HEK293 (cell line): ENCODE results near the gene INTS14.

Experiments used
- BCL11B ChIP-seq: fragments of 450-650 bp; formaldehyde crosslinking; IDR thresholded peaks from 2 replicates; pipeline ENCODE4 v1.5.1; 2016; ENCODE audit warnings: low read depth, missing biosample characterization, missing genetic modification characterization
- PRDM6 ChIP-seq: fragments of 450-650 bp; formaldehyde crosslinking; IDR thresholded peaks from 2 replicates; pipeline ENCODE4 v1.5.1; 2017; ENCODE audit warnings: missing biosample characterization, missing genetic modification characterization
- SCRT2 ChIP-seq: fragments of 450-650 bp; formaldehyde crosslinking; IDR thresholded peaks from 2 replicates; pipeline ENCODE4 v1.5.1; 2016; ENCODE audit warnings: missing biosample characterization, missing genetic modification characterization
- TCF7L2 ChIP-seq: IDR thresholded peaks from 2 replicates; pipeline ENCODE4 v1.6.1; 2011; ENCODE audit warnings: low read depth, mild to moderate bottlenecking, inconsistent platforms, low read length, moderate library complexity, borderline replicate concordance
- TRIM28 ChIP-seq: IDR thresholded peaks from 2 replicates; pipeline ENCODE4 v1.6.1; 2011; ENCODE audit warnings: low read length, control low read depth, borderline replicate concordance
- ZBTB10 ChIP-seq: fragments of 450-650 bp; formaldehyde crosslinking; IDR thresholded peaks from 2 replicates; pipeline ENCODE4 v1.5.1; 2016; ENCODE audit warnings: missing biosample characterization, missing genetic modification characterization
- ZFP69B ChIP-seq: fragments of 450-650 bp; formaldehyde crosslinking; IDR thresholded peaks from 2 replicates; pipeline ENCODE4 v1.5.1; 2016; ENCODE audit warnings: missing biosample characterization, missing genetic modification characterization
- ZNF138 ChIP-seq: fragments of 450-650 bp; formaldehyde crosslinking; IDR thresholded peaks from 2 replicates; pipeline ENCODE4 v1.5.1; 2016; ENCODE audit warnings: missing biosample characterization, missing genetic modification characterization, borderline replicate concordance
- ZNF174 ChIP-seq: fragments of 450-650 bp; formaldehyde crosslinking; IDR thresholded peaks from 2 replicates; pipeline ENCODE4 v1.5.0; 2017; ENCODE audit warnings: missing biosample characterization, mild to moderate bottlenecking, missing genetic modification characterization
- ZNF18 ChIP-seq: fragments of 450-650 bp; formaldehyde crosslinking; IDR thresholded peaks from 2 replicates; pipeline ENCODE4 v1.5.1; 2016; ENCODE audit warnings: missing biosample characterization, missing genetic modification characterization
- ZNF19 ChIP-seq: fragments of 450-650 bp; formaldehyde crosslinking; IDR thresholded peaks from 2 replicates; pipeline ENCODE4; 2016; ENCODE audit warnings: missing biosample characterization, missing genetic modification characterization, low read depth
- ZNF214 ChIP-seq: fragments of 450-650 bp; formaldehyde crosslinking; IDR thresholded peaks from 2 replicates; pipeline ENCODE4 v1.5.1; 2017; ENCODE audit warnings: missing biosample characterization, mild to moderate bottlenecking, missing genetic modification characterization, borderline replicate concordance
- ZNF26 ChIP-seq: fragments of 450-650 bp; formaldehyde crosslinking; IDR thresholded peaks from 2 replicates; pipeline ENCODE4 v1.5.1; 2016; ENCODE audit warnings: missing biosample characterization, missing genetic modification characterization
- ZNF292 ChIP-seq: fragments of 450-650 bp; formaldehyde crosslinking; IDR thresholded peaks from 2 replicates; pipeline ENCODE4 v1.5.1; 2016; ENCODE audit warnings: low read depth, missing biosample characterization, missing genetic modification characterization, borderline replicate concordance
- ZNF311 ChIP-seq: fragments of 450-650 bp; formaldehyde crosslinking; IDR thresholded peaks from 2 replicates; pipeline ENCODE4 v1.5.1; 2017; ENCODE audit warnings: missing biosample characterization, missing genetic modification characterization, borderline replicate concordance
- ZNF394 ChIP-seq: fragments of 450-650 bp; formaldehyde crosslinking; IDR thresholded peaks from 2 replicates; pipeline ENCODE4 v1.5.1; 2016; ENCODE audit warnings: missing biosample characterization, missing genetic modification characterization, mild to moderate bottlenecking, moderate library complexity, borderline replicate concordance
- ZNF449 ChIP-seq: fragments of 450-650 bp; formaldehyde crosslinking; IDR thresholded peaks from 2 replicates; pipeline ENCODE4 v1.5.1; 2017; ENCODE audit warnings: missing biosample characterization, mild to moderate bottlenecking, missing genetic modification characterization, moderate library complexity
- ZNF544 ChIP-seq: fragments of 450-650 bp; formaldehyde crosslinking; IDR thresholded peaks from 2 replicates; pipeline ENCODE4 v1.5.0; 2017; ENCODE audit warnings: missing biosample characterization, missing genetic modification characterization
- ZNF549 ChIP-seq: fragments of 450-650 bp; IDR thresholded peaks from 2 replicates; pipeline ENCODE4 v1.5.1; 2018; ENCODE audit warnings: missing biosample characterization, missing genetic modification characterization, mild to moderate bottlenecking, inconsistent platforms, moderate library complexity
- ZNF555 ChIP-seq: fragments of 450-650 bp; formaldehyde crosslinking; conservative IDR thresholded peaks from 2 replicates; pipeline ENCODE4 v1.5.1; 2017; ENCODE audit warnings: missing biosample characterization, mild to moderate bottlenecking, missing genetic modification characterization, inconsistent platforms
- ZNF561 ChIP-seq: fragments of 450-650 bp; IDR thresholded peaks from 2 replicates; pipeline ENCODE4 v1.5.1; 2018; ENCODE audit warnings: missing biosample characterization, missing genetic modification characterization, borderline replicate concordance
- ZNF571 ChIP-seq: fragments of 450-650 bp; formaldehyde crosslinking; IDR thresholded peaks from 2 replicates; pipeline ENCODE4 v1.5.0; 2017; ENCODE audit warnings: missing biosample characterization, missing genetic modification characterization
- ZNF585B ChIP-seq: fragments of 450-650 bp; formaldehyde crosslinking; IDR thresholded peaks from 2 replicates; pipeline ENCODE4 v1.5.1; 2016; ENCODE audit warnings: missing biosample characterization, missing genetic modification characterization
- ZNF596 ChIP-seq: fragments of 450-650 bp; IDR thresholded peaks from 2 replicates; pipeline ENCODE4 v1.5.0; 2018; ENCODE audit warnings: missing biosample characterization, mild to moderate bottlenecking, missing genetic modification characterization, moderate library complexity
- ZNF629 ChIP-seq: fragments of 450-650 bp; formaldehyde crosslinking; IDR thresholded peaks from 2 replicates; pipeline ENCODE4 v1.5.1; 2017; ENCODE audit warnings: missing biosample characterization, missing genetic modification characterization
- ZNF704 ChIP-seq: fragments of 450-650 bp; formaldehyde crosslinking; IDR thresholded peaks from 2 replicates; pipeline ENCODE4 v1.5.1; 2016; ENCODE audit warnings: missing biosample characterization, missing genetic modification characterization
- ZNF707 ChIP-seq: fragments of 450-650 bp; formaldehyde crosslinking; IDR thresholded peaks from 2 replicates; pipeline ENCODE4 v1.5.1; 2016; ENCODE audit warnings: missing biosample characterization, missing genetic modification characterization
- ZSCAN18 ChIP-seq: fragments of 450-650 bp; formaldehyde crosslinking; IDR thresholded peaks from 2 replicates; pipeline ENCODE4 v1.5.1; 2016; ENCODE audit warnings: missing biosample characterization, missing genetic modification characterization

Gene INTS14

GRCh38 chr15:65533057-65533756 lies 77.7 kb downstream of the INTS14 start (continued):
- peak; percentile 98 for TF ChIP-seq PRDM6 (tag by site-specific recombination)
- no peak for TF ChIP-seq ZNF19
- TF ChIP-seq TCF7L2 = no peak
- no peak for TF ChIP-seq ZNF585B
- no peak for TF ChIP-seq ZNF571 (tag by site-specific recombination)
- no peak for TF ChIP-seq ZFP69B (tag by site-specific recombination)
- TF ChIP-seq ZNF26 (tag by site-specific recombination) = no peak
- TF ChIP-seq TRIM28 = no peak; the same call in 1 of the 2 replicates
- TF ChIP-seq ZNF704 (tag by site-specific recombination) = no peak
- TF ChIP-seq ZNF629 (tag by site-specific recombination) = peak; percentile 67
- no peak for TF ChIP-seq ZNF555 (tag by site-specific recombination)
- no peak for TF ChIP-seq ZNF707
- TF ChIP-seq ZNF596 = 0 out of 2 replicates have a peak, but pooled peaks have one; percentile 39
- no peak; the same call in 1 of the 2 replicates for TF ChIP-seq SCRT2 (tag by site-specific recombination)
- TF ChIP-seq ZNF292 (tag by site-specific recombination) = no peak
- TF ChIP-seq ZSCAN18 (tag by site-specific recombination) = no peak
- TF ChIP-seq BCL11B (tag by site-specific recombination) = no peak
- TF ChIP-seq ZNF138 (tag by site-specific recombination) = no peak
- no peak for TF ChIP-seq ZNF549
- peak; percentile 63; the same call in 1 of the 2 replicates for TF ChIP-seq ZNF394 (tag by site-specific recombination)
- no peak for TF ChIP-seq ZBTB10
- TF ChIP-seq ZNF214 (tag by site-specific recombination) = no peak
- TF ChIP-seq ZNF18 (tag by site-specific recombination) = peak; percentile 35; the same call in 1 of the 2 replicates
- no peak; the same call in 1 of the 2 replicates for TF ChIP-seq ZNF561 (tag by site-specific recombination)
- TF ChIP-seq ZNF311 (tag by site-specific recombination) = no peak
- TF ChIP-seq ZNF544 (tag by site-specific recombination) = no peak
- TF ChIP-seq ZNF449 (tag by site-specific recombination) = no peak
- no peak for TF ChIP-seq ZNF174
